ENCODE measurements around the gene BCAS3.

DNA sequence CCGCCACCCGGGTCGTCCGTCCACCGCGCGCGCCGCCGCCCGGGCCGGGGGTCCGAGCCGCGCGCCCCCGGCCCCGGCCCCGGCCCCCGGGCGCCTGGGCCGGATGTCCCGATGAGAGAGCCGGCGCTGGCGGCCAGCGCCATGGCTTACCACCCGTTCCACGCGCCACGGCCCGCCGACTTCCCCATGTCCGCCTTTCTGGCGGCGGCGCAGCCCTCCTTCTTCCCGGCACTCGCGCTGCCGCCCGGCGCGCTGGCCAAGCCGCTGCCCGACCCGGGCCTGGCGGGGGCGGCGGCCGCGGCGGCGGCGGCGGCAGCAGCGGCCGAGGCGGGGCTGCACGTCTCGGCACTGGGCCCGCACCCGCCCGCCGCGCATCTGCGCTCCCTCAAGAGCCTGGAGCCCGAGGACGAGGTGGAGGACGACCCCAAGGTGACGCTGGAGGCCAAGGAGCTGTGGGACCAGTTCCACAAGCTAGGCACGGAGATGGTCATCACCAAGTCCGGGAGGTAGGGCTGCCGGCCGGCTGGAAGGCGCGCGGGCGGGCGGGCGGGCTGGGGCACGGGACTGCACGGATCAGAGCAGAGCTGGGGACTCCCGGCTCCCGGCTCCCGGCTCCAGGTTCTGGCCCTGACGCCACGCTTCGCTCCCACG is 722.5 kb downstream of the BCAS3 start:
- TF ChIP-seq CTCF (IDR thresholded peaks at IDR 0.05) (no peak), POLR2A (IDR thresholded peaks at IDR 0.05) (no peak)

Data from lower leg skin (tissue), 3 donors.